ENCODE results near the gene PRKCE.
A peak's percentile ranks its signal among the peaks of the same experiment; 100 is the strongest.

The PRKCE gene

GRCh38 chr2:46091961-46092667 is 440.6 kb downstream of the PRKCE start:
- H3K4me1 Mint-ChIP-seq: no peaks in the 10 kb centered on the region
- H3K27me3 Mint-ChIP-seq: no peaks in the 10 kb centered on the region
- DNase-seq (no peak), ATAC-seq (no peak)
- H3K27ac Mint-ChIP-seq: no peak overlapping the region
- H3K9me3 Mint-ChIP-seq: peaks cover 3 to 18% of the 10 kb centered on the region in 2 donors
- no peak overlapping the region for H3K4me3 Mint-ChIP-seq

DNA sequence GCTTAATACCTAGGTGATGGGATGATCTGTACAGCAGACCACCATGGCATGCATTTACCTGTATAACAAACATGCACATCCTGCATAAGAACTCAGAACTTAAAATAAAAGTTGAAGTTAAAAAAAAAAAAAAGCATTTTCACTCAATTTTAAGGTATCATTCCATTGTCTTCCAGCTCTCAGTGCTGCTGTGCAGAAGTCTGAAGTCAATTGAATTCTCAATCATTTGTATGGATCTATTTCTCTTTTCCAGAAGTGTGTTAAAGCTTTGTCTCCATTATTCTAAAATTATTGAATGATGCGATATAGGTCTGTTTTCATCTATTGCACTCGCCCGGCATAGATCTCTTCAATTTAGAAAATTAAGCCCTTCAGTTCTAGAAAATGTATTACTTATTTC is 443.2 kb downstream of the PRKCE start:
- peaks cover 18% of the 10 kb centered on the region for H3K4me1 Mint-ChIP-seq
- DNase-seq: no peak
- ATAC-seq: no peak
- H3K27ac Mint-ChIP-seq: no peak overlapping the region
- H3K4me3 Mint-ChIP-seq: no peak overlapping the region
- no peaks in the 10 kb centered on the region for H3K27me3 Mint-ChIP-seq
- peaks cover 3 to 18% of the 10 kb centered on the region in 2 donors for H3K9me3 Mint-ChIP-seq

GRCh38 chr2:46095830-46096229 is 444.4 kb downstream of the PRKCE start:
- ATAC-seq (no peak), DNase-seq (no peak)
- H3K27me3 Mint-ChIP-seq: no peaks in the 10 kb centered on the region
- H3K4me3 Mint-ChIP-seq: no peak overlapping the region
- peaks cover 18% of the 10 kb centered on the region for H3K4me1 Mint-ChIP-seq
- no peak overlapping the region for H3K27ac Mint-ChIP-seq
- peaks cover 3 to 18% of the 10 kb centered on the region in 2 donors for H3K9me3 Mint-ChIP-seq

DNA sequence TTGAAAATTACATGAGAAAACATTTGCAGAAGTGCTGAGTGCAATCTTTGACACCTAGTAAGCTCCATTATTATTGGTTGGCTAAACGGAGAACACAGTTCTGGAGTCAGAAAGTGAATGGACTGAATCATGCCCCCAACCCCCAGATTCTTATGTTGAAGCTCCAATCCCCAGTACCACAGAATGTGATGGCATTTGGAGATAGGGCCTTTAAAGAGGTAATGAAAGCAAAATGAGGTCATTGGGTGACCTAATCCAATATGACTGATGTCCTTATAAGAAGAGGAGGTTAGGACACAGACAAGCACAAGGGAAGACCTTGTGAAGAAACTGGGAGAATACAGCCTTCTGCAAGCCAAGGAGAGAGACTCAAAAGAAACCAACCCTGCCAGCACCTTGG is 444.8 kb downstream of the PRKCE start:
- H3K4me1 Mint-ChIP-seq: peaks cover 18% of the 10 kb centered on the region
- no peak overlapping the region for H3K27ac Mint-ChIP-seq
- no peak overlapping the region for H3K4me3 Mint-ChIP-seq
- ATAC-seq (no peak), DNase-seq (no peak)
- H3K27me3 Mint-ChIP-seq: no peaks in the 10 kb centered on the region
- peaks cover 3 to 18% of the 10 kb centered on the region in 2 donors for H3K9me3 Mint-ChIP-seq

DNA sequence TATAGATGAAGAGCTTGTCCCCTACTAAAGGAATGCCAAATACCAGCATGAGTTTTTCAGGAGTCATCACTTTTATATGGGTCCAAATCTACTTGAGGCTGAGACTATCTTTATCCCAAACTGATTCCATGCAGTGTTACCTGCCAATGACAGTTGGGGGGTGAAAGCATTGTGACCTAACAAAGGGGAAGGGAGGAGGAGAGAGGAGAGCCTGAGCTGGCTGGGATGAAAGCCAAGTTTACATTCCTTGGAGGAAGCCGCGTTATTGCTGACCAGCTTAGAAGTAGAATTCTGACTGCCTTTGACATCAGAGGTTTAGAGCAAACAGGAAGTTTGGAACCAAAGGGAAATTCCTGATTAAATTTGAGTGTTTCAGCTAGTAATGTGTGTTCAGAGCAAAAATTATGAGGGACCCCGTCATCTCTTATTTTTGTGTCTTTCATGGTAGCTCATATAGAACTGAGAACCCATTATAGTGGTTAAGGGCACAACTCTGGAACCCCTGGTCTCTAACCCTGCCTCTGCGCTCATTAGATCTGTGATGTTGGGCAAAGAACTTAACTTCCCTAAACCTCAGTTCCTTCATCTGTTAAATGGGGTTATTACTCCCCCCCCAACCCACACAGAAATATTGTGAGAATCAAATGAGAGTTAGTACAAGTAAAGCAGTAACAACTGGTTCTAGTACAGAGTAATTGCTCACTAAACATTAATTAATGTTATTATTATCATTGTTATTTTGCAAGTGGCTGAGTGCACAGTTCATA is 446.4 kb downstream of the PRKCE start:
- no peaks in the 10 kb centered on the region for H3K27me3 Mint-ChIP-seq
- peak overlapping the region in 1 of 2 donors; percentile 53 for H3K27ac Mint-ChIP-seq
- DNase-seq (no peak), ATAC-seq (no peak)
- peaks cover 18% of the 10 kb centered on the region for H3K4me1 Mint-ChIP-seq
- no peak overlapping the region for H3K4me3 Mint-ChIP-seq
- H3K9me3 Mint-ChIP-seq: peaks cover 3 to 18% of the 10 kb centered on the region in 2 donors

DNA sequence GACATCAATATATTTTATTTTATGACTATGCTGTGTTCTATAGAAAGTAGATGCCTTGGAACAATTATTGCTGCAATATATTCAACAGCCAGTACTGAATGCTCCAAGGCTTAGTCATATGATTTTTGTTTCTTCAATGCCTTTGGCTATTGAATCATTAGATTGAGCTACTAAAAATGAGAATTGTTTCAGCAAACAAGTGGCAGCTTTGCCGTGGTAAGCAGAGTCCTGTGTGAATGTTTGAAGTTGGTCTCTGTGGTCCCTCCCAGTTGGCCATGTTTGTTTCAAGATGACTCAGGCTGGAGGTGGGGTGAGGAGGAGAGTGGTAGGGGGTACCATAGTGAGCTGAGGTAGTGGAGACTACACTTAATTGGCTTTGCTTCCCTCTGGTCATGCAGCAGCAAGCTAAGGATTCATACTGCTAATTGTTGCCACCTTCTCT is 447.2 kb downstream of the PRKCE start:
- no peak overlapping the region for H3K4me3 Mint-ChIP-seq
- peak; percentile 97 for ATAC-seq

DNA sequence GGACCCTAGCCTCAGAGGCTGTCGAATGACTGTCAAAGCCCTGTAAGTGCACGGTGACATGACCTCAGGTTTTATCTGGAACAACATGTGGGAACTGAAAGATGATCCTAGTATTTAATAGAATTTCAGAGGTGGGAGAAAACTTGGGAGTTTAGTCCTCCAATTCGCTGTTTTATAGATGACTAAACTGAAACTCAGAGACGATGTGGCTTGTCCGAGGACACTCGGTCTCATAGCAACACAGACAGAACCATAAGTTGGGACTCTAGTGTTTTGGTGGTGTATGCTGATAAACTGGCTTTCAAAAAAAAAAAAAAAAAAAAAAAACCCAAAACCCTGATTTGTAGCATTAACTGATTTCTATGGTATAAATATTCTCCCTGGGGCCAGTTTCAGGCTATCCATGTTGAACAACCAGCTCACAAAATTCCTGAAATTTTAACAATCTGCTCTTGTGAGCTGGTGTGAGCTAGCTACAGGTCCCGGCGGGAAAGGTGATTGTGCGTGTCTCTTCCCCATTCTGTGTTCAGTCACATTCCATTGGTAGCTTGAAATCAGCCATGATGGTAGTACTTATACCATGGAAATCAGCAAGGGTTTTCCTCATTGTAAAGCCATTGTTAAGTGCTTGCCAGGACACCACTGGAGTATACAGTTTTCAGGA is 450.2 kb downstream of the PRKCE start:
- Mint-ChIP-seq H3K9me3 (peaks cover 4 to 17% of the 10 kb centered on the region in 2 donors), H3K4me1 (peaks cover 18% of the 10 kb centered on the region), H3K27me3 (no peaks in the 10 kb centered on the region), H3K27ac (no peak overlapping the region), H3K4me3 (no peak overlapping the region)
- DNase-seq (no peak), ATAC-seq (no peak)

More for the DNA sequence above, 447.2 kb downstream of the PRKCE start:
- Mint-ChIP-seq H3K27ac (peak overlapping the region in 1 of 2 donors; percentile 15), H3K27me3 (no peaks in the 10 kb centered on the region), H3K9me3 (peaks cover 3 to 18% of the 10 kb centered on the region in 2 donors), H3K4me1 (peaks cover 18% of the 10 kb centered on the region)
- peak; percentile 32 to 75 for DNase-seq

DNA sequence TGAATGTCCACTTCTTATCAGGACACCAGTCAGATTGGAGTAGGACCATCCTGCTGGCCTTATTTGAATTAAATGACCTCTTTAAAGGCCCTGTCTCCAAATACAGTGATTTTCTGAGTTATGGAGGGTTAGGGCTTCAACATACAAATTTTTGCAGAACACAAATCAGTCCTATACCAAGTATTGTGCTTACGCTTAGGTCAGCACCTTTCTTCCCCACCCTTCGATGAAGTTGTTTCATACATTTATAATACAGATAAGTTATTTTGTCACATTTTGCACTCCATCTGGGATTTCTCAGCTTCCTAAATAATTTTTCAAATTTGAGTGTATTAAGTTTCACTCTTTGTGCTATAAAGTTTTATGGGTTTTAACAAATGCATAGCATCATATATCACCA is 455.2 kb downstream of the PRKCE start:
- Mint-ChIP-seq H3K27ac (no peak overlapping the region), H3K4me1 (no peaks in the 10 kb centered on the region), H3K9me3 (peaks cover 4 to 17% of the 10 kb centered on the region in 2 donors), H3K27me3 (no peaks in the 10 kb centered on the region), H3K4me3 (no peak overlapping the region)
- DNase-seq: no peak
- no peak for ATAC-seq

DNA sequence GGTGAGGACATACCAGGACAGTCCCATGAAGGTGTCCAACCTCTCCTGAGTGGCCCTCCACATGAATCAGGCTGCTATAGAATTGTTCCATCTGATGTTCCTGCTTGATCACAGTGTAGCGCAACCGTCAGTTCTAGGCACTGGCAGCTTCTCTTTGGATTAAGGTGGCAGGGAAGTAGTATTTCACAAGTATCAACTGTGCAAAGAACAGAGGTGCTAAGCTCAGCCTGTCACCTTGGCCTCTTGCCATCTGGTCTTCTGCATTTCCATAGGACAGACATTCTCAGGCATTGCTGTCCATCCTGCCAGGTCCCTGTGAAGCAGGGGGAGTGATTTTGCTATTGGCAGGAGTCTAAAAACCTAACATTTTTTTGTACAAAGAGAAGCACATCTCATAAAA is 463.5 kb downstream of the PRKCE start:
- no peak for ATAC-seq
- Mint-ChIP-seq H3K4me1 (no peaks in the 10 kb centered on the region), H3K4me3 (no peak overlapping the region), H3K27me3 (no peaks in the 10 kb centered on the region), H3K27ac (no peak overlapping the region), H3K9me3 (no peaks in the 10 kb centered on the region)
- DNase-seq: no peak

DNA sequence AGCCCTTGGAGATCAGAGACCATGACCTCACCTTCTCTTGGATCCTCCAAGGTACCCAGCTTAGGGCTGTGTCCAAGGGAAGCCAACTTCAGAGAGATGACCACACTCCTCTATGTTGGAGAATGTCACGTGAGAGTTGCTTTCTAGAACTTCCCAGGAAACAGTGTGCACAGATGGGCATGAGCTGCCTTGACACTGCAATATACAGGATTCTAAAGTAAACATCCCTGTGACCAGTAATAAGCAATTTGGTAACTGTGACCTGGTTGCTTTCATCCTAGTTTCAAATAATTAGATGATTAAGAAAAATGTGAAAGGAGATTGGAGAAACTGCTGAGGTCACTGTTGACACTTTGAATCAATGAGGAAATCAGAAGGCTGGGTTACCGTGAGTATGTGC is 464.7 kb downstream of the PRKCE start:
- H3K27ac Mint-ChIP-seq: no peak overlapping the region
- H3K27me3 Mint-ChIP-seq: no peaks in the 10 kb centered on the region
- ATAC-seq (no peak), DNase-seq (no peak)
- H3K9me3 Mint-ChIP-seq: no peaks in the 10 kb centered on the region
- no peak overlapping the region for H3K4me3 Mint-ChIP-seq
- no peaks in the 10 kb centered on the region for H3K4me1 Mint-ChIP-seq

DNA sequence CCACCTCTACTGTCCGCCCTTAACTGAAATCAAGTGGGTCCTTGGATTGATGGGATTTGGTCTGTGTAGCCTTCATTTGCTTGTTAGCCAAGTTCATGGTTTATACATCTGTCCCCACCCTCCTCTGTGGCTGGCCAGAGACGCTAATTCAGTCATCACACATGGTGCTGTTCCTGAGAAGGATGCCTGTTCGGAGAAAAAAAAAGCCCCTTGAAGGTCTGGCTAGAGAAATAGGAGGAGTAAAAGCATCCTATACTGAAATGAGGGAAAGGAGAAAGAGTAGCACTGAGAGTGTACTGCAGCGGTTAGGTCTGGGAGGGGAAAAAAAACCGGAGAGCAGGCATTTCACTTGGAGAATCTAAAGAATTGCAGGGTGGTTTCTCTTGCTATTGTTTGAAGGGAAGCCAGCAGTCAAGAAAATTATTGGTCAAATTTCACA is 465.1 kb downstream of the PRKCE start:
- Mint-ChIP-seq H3K4me1 (no peaks in the 10 kb centered on the region), H3K27me3 (no peaks in the 10 kb centered on the region), H3K9me3 (no peaks in the 10 kb centered on the region), H3K27ac (no peak overlapping the region), H3K4me3 (no peak overlapping the region)
- no peak for DNase-seq
- no peak for ATAC-seq

GRCh38 chr2:46117379-46117778 is 465.9 kb downstream of the PRKCE start:
- ATAC-seq: no peak
- DNase-seq: no peak
- Mint-ChIP-seq H3K27me3 (no peaks in the 10 kb centered on the region), H3K4me3 (no peak overlapping the region), H3K27ac (no peak overlapping the region), H3K9me3 (no peaks in the 10 kb centered on the region), H3K4me1 (no peaks in the 10 kb centered on the region)

GRCh38 chr2:46117994-46118393 is 466.5 kb downstream of the PRKCE start:
- ATAC-seq: no peak
- H3K9me3 Mint-ChIP-seq: no peaks in the 10 kb centered on the region
- H3K27me3 Mint-ChIP-seq: no peaks in the 10 kb centered on the region
- DNase-seq: no peak
- no peaks in the 10 kb centered on the region for H3K4me1 Mint-ChIP-seq
- no peak overlapping the region for H3K4me3 Mint-ChIP-seq
- H3K27ac Mint-ChIP-seq: no peak overlapping the region

- Mint-ChIP-seq H3K27ac (no peak overlapping the region), H3K27me3 (no peaks in the 10 kb centered on the region), H3K4me1 (no peaks in the 10 kb centered on the region), H3K4me3 (no peak overlapping the region), H3K9me3 (no peaks in the 10 kb centered on the region)
- DNase-seq (no peak), ATAC-seq (no peak)
Measured at GRCh38 chr2:46118656-46119371, 467.3 kb downstream of the PRKCE start.

DNA sequence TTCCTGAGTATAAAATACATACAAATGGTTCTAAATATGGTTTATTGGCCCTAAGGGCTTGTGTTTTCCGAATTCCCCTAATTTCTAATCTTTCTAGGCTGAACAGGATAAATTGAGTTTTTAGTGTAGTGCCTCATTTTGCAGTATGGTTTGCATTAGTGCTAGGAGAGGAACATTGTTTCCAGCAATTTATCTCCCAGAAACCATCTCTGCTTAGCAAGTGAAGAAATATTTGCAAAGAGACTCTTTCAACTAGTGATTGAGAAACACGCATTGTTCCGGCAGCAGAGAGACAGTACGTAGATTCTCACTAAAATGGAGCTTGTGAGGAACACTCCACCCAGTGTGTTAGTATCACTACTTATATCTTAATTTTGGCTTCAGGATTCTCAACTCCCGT is 468.0 kb downstream of the PRKCE start:
- no peak for DNase-seq

More for the DNA sequence above, 468.0 kb downstream of the PRKCE start:
- no peak overlapping the region for H3K4me3 Mint-ChIP-seq
- no peaks in the 10 kb centered on the region for H3K9me3 Mint-ChIP-seq
- ATAC-seq: no peak
- H3K4me1 Mint-ChIP-seq: no peaks in the 10 kb centered on the region
- H3K27ac Mint-ChIP-seq: peak overlapping the region in 1 of 2 donors; percentile 30
- no peaks in the 10 kb centered on the region for H3K27me3 Mint-ChIP-seq
